K562 (cell line): ENCODE results near the gene CFL2. TPM values are rescaled to one million over a fixed set of nuclear protein-coding genes. Genes with fewer than 3 reads are reported as not detected.

ENCODE experiments used
- HDAC6 ChIP-seq: IDR thresholded peaks from 2 replicates; pipeline ENCODE4 v1.6.1; 2012; ENCODE audit warnings: low read depth, mild to moderate bottlenecking, control low read depth, inconsistent platforms, low read length, moderate library complexity
- HEY1 ChIP-seq: fragments of 250-450 bp; sonication (Bioruptor Pico); IDR thresholded peaks from 2 replicates; pipeline ENCODE4 v1.5.0; 2020; ENCODE audit warnings: mild to moderate bottlenecking, moderate library complexity, borderline replicate concordance
- KLF1 ChIP-seq: fragments of 450-650 bp; IDR thresholded peaks from 2 replicates; pipeline ENCODE4 v1.6.1; 2016; ENCODE audit warnings: missing genetic modification characterization, missing compliant biosample characterization
- NCOA4 ChIP-seq: fragments of 450-650 bp; IDR thresholded peaks from 2 replicates; pipeline ENCODE4 v1.6.1; 2018; ENCODE audit warnings: mild to moderate bottlenecking; ENCODE audit not compliant: partially characterized antibody
- NFE2L1 ChIP-seq: fragments of 450-650 bp; IDR thresholded peaks from 2 replicates; pipeline ENCODE4 v1.6.1; 2016; ENCODE audit warnings: missing genetic modification characterization, low read depth, mild to moderate bottlenecking, missing compliant biosample characterization, moderate library complexity, borderline replicate concordance
- POU5F1 ChIP-seq: fragments of 150-350 bp; IDR thresholded peaks from 2 replicates; pipeline ENCODE4 v1.6.1; 2014; ENCODE audit warnings: borderline replicate concordance, low read length, low read depth, mild to moderate bottlenecking; ENCODE audit not compliant: partially characterized antibody
- RCOR1 ChIP-seq, 2 experiments: IDR thresholded peaks; 2 replicates each; pipeline ENCODE4 v1.6.1; 2012; ENCODE audit warnings: low read depth in 2 of 2, low read length in 2 of 2, borderline replicate concordance in 1 of 2, improper control_type of control experiment in 1 of 2
- TAF1 ChIP-seq: IDR thresholded peaks from 2 replicates; pipeline ENCODE4 v1.6.1; 2011; ENCODE audit warnings: mild to moderate bottlenecking, low read length, moderate library complexity; ENCODE audit not compliant: insufficient read depth, control insufficient read depth, severe bottlenecking; ENCODE audit errors: extremely low read depth
- TEAD1 ChIP-seq, 2 experiments: fragments of 450-650 bp in 1 of 2; sonication (generic) in 1 of 2; formaldehyde crosslinking; IDR thresholded peaks; 2 replicates each; pipeline versions ENCODE4 v1.4.0 to v1.8.0; 2020 to 2022; ENCODE audit warnings: mild to moderate bottlenecking in 2 of 2, missing genetic modification reagents in 1 of 2
- ZFX ChIP-seq: sonication (generic); formaldehyde crosslinking; IDR thresholded peaks from 2 replicates; pipeline ENCODE4 v1.8.0; 2022; ENCODE audit warnings: mild to moderate bottlenecking, missing genetic modification reagents, moderate library complexity
- ZNF324 ChIP-seq: fragments of 250-450 bp; sonication (Bioruptor Pico); IDR thresholded peaks from 2 replicates; pipeline ENCODE4 v1.4.0; 2020; ENCODE audit warnings: mild to moderate bottlenecking
- ZNF584 ChIP-seq: fragments of 200-800 bp; sonication (Bioruptor generic); IDR thresholded peaks from 2 replicates; pipeline ENCODE4 v1.6.1; 2016; ENCODE audit warnings: low read depth, mild to moderate bottlenecking, missing genetic modification characterization, missing compliant biosample characterization
- polyA plus RNA-seq, 8 experiments: library from polyadenylated mRNA; depleted of rRNA in 4 of 8; stranded (reverse) in 5 of 8; unstranded in 3 of 8; fragments of >200 nt; fragmentation: Nextera tagmentation in 2 of 8; fragmentation: Illumina TruSeq in 1 of 8; extraction: Ambion mirVana in 2 of 8; extraction: Trizol in 1 of 8; gene quantifications; 2 replicates each; pipeline versions ENCODE4 v1.2.1 to v1.2.3, GENCODE V29; 2011 to 2014; ENCODE audit warnings: inconsistent platforms in 1 of 8, missing spikeins in 1 of 8
- total RNA-seq, 7 experiments: library from RNA; depleted of rRNA in 6 of 7; stranded (reverse); fragments of >200 nt in 6 of 7; fragmentation: Illumina TruSeq in 2 of 7; extraction: Trizol in 2 of 7; gene quantifications; 2 replicates each; pipeline versions ENCODE4 v1.2.1 to v1.2.3, GENCODE V29; 2011 to 2021; ENCODE audit warnings: low replicate concordance in 1 of 7
- TF ChIP-seq, protein P1 (sequence below), 2 experiments: fragments of 450-650 bp in 1 of 2; sonication (generic) in 1 of 2; formaldehyde crosslinking in 1 of 2; IDR thresholded peaks; 2 replicates each; pipeline versions ENCODE4 v1.7.1 to v1.9.0; 2016 to 2022; ENCODE audit warnings: inconsistent platforms in 1 of 2, mild to moderate bottlenecking in 1 of 2, missing genetic modification reagents in 1 of 2
- TF ChIP-seq, protein P2 (sequence below): fragments of 250-450 bp; sonication (Bioruptor Pico); IDR thresholded peaks from 2 replicates; pipeline ENCODE4 v1.8.0; 2021; ENCODE audit warnings: moderate library complexity, mild to moderate bottlenecking, inconsistent platforms
- TF ChIP-seq, protein P3 (sequence below): sonication (generic); formaldehyde crosslinking; IDR thresholded peaks from 2 replicates; pipeline ENCODE4 v1.8.0; 2023; ENCODE audit warnings: mild to moderate bottlenecking, missing genetic modification reagents

CFL2 gene
- total and polyA plus RNA-seq, 9 of the 15 experiments (the other 6 are each of a cell fraction or from before 2014, with no cell fraction given), result 2.0 to 12.7 (median 5.1) TPM

- TF ChIP-seq, protein P1, sequence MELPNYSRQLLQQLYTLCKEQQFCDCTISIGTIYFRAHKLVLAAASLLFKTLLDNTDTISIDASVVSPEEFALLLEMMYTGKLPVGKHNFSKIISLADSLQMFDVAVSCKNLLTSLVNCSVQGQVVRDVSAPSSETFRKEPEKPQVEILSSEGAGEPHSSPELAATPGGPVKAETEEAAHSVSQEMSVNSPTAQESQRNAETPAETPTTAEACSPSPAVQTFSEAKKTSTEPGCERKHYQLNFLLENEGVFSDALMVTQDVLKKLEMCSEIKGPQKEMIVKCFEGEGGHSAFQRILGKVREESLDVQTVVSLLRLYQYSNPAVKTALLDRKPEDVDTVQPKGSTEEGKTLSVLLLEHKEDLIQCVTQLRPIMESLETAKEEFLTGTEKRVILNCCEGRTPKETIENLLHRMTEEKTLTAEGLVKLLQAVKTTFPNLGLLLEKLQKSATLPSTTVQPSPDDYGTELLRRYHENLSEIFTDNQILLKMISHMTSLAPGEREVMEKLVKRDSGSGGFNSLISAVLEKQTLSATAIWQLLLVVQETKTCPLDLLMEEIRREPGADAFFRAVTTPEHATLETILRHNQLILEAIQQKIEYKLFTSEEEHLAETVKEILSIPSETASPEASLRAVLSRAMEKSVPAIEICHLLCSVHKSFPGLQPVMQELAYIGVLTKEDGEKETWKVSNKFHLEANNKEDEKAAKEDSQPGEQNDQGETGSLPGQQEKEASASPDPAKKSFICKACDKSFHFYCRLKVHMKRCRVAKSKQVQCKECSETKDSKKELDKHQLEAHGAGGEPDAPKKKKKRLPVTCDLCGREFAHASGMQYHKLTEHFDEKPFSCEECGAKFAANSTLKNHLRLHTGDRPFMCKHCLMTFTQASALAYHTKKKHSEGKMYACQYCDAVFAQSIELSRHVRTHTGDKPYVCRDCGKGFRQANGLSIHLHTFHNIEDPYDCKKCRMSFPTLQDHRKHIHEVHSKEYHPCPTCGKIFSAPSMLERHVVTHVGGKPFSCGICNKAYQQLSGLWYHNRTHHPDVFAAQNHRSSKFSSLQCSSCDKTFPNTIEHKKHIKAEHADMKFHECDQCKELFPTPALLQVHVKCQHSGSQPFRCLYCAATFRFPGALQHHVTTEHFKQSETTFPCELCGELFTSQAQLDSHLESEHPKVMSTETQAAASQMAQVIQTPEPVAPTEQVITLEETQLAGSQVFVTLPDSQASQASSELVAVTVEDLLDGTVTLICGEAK (IDR thresholded peaks at IDR 0.05), result no peak
- TF ChIP-seq, protein P1 (CRISPR knock-in tag; IDR thresholded peaks at IDR 0.05), result no peak
- no peak for TF ChIP-seq NFE2L1
- no peak for TF ChIP-seq HEY1
- no peak for TF ChIP-seq ZNF324 (CRISPR knock-in tag)
- TF ChIP-seq NCOA4, result no peak
- peak; percentile 90 for TF ChIP-seq ZFX
- TF ChIP-seq, protein P2, sequence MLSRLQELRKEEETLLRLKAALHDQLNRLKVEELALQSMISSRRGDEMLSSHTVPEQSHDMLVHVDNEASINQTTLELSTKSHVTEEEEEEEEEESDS, result no peak
- TF ChIP-seq, protein P3, sequence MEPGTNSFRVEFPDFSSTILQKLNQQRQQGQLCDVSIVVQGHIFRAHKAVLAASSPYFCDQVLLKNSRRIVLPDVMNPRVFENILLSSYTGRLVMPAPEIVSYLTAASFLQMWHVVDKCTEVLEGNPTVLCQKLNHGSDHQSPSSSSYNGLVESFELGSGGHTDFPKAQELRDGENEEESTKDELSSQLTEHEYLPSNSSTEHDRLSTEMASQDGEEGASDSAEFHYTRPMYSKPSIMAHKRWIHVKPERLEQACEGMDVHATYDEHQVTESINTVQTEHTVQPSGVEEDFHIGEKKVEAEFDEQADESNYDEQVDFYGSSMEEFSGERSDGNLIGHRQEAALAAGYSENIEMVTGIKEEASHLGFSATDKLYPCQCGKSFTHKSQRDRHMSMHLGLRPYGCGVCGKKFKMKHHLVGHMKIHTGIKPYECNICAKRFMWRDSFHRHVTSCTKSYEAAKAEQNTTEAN (CRISPR knock-in tag), result no peak
- peak; percentile 39 for TF ChIP-seq TAF1
- TF ChIP-seq KLF1 (tag), result no peak
- TF ChIP-seq POU5F1, result no peak
- no peak for TF ChIP-seq RCOR1 (IDR thresholded peaks at IDR 0.05; ENCODE audit: borderline replicate concordance in 1 of 2, low read depth in 2 of 2, low read length in 2 of 2)
- no peak for TF ChIP-seq ZNF584 (CRISPR knock-in tag)
- no peak for TF ChIP-seq TEAD1 (CRISPR knock-in tag; IDR thresholded peaks at IDR 0.05)
- TF ChIP-seq HDAC6, result no peak
Observed at GRCh38 chr14:34714320-34715126, at the start of gene CFL2 (continued).
